ENCODE results near the gene SEPSECS. TPM values are rescaled to one million over a fixed set of nuclear protein-coding genes. Genes with fewer than 3 reads are reported as not detected.

The SEPSECS gene
- total and polyA plus RNA-seq, 5 donors from 2014 or later = 1.8 to 16.7 (median 3.6) TPM

GRCh38 chr4:25180524-25181131 is 20.4 kb upstream of the SEPSECS start:
- peaks cover 13% of the 10 kb centered on the region for H3K36me3 Mint-ChIP-seq
- peak; percentile 52 to 73 for ATAC-seq (ENCODE audit: low read depth in 2 of 2)

GRCh38 chr4:25178838-25179261 is 18.6 kb upstream of the SEPSECS start:
- no peak overlapping the region for H3K27ac ChIP-seq (ENCODE audit: insufficient read depth, low read length, poor library complexity, severe bottlenecking)
- no peak overlapping the region for H3K4me3 ChIP-seq (ENCODE audit: low read depth, low read length)
- H3K27me3 ChIP-seq (ENCODE audit: control insufficient read depth, insufficient read depth, low read length) = no peaks in the 10 kb centered on the region
- H3K27me3 Mint-ChIP-seq = no peaks in the 10 kb centered on the region
- H3K4me1 ChIP-seq (ENCODE audit: control insufficient read depth, insufficient read depth, low read length, poor library complexity, severe bottlenecking) = no peaks in the 10 kb centered on the region
- H3K9me3 Mint-ChIP-seq = peaks cover 0 to 2% (median 0%) of the 10 kb centered on the region in 7 donors
- H3K36me3 Mint-ChIP-seq = peaks cover 15% of the 10 kb centered on the region
- peak in 1 of 3 donors; percentile 46 for DNase-seq
- H3K36me3 ChIP-seq (ENCODE audit: control insufficient read depth, insufficient read depth, low read length) = peaks cover 3% of the 10 kb centered on the region
- peak overlapping the region in 2 of 3 donors; percentile 42 to 72 for H3K27ac Mint-ChIP-seq
- H3K9me3 ChIP-seq (ENCODE audit: control insufficient read depth in 2 of 2, low read length in 2 of 2) = no peaks in the 10 kb centered on the region
- H3K4me3 Mint-ChIP-seq = no peak overlapping the region
- ATAC-seq (ENCODE audit: low read depth in 2 of 2) = peak; percentile 37 to 58
- H3K4me1 Mint-ChIP-seq = peaks cover 13 to 41% (median 29%) of the 10 kb centered on the region in 4 donors

More at GRCh38 chr4:25180524-25181131, 20.4 kb upstream of the SEPSECS start:
- Mint-ChIP-seq H3K4me1 (peaks cover 12 to 41% (median 32%) of the 10 kb centered on the region in 4 donors), H3K27ac (no peak overlapping the region), H3K4me3 (no peak overlapping the region), H3K9me3 (peaks cover 0 to 2% (median 0%) of the 10 kb centered on the region in 7 donors), H3K27me3 (no peaks in the 10 kb centered on the region)
- H3K36me3 ChIP-seq (ENCODE audit: control insufficient read depth, insufficient read depth, low read length) = no peaks in the 10 kb centered on the region
- DNase-seq = peak; percentile 10 to 70 (median 42)
- H3K27ac ChIP-seq (ENCODE audit: insufficient read depth, low read length, poor library complexity, severe bottlenecking) = no peak overlapping the region
- no peaks in the 10 kb centered on the region for H3K9me3 ChIP-seq (ENCODE audit: control insufficient read depth in 2 of 2, low read length in 2 of 2)
- no peaks in the 10 kb centered on the region for H3K27me3 ChIP-seq (ENCODE audit: control insufficient read depth, insufficient read depth, low read length)
- no peaks in the 10 kb centered on the region for H3K4me1 ChIP-seq (ENCODE audit: control insufficient read depth, insufficient read depth, low read length, poor library complexity, severe bottlenecking)
- H3K4me3 ChIP-seq (ENCODE audit: low read depth, low read length) = no peak overlapping the region

- Histone ChIP-seq H3K27me3 (ENCODE audit: control insufficient read depth, insufficient read depth, low read length) (no peaks in the 10 kb centered on the region), H3K36me3 (ENCODE audit: control insufficient read depth, insufficient read depth, low read length) (peaks cover 3% of the 10 kb centered on the region), H3K4me1 (ENCODE audit: control insufficient read depth, insufficient read depth, low read length, poor library complexity, severe bottlenecking) (no peaks in the 10 kb centered on the region), H3K4me3 (ENCODE audit: low read depth, low read length) (no peak overlapping the region), H3K9me3 (ENCODE audit: control insufficient read depth in 2 of 2, low read length in 2 of 2) (no peaks in the 10 kb centered on the region), H3K27ac (ENCODE audit: insufficient read depth, low read length, poor library complexity, severe bottlenecking) (peak overlapping the region; percentile 16)
- Mint-ChIP-seq H3K9me3 (peaks cover 0 to 2% (median 0%) of the 10 kb centered on the region in 7 donors), H3K36me3 (peaks cover 17% of the 10 kb centered on the region), H3K27ac (peak overlapping the region in 2 of 3 donors; percentile 59 to 60), H3K27me3 (no peaks in the 10 kb centered on the region), H3K4me1 (peaks cover 22 to 41% (median 30%) of the 10 kb centered on the region in 4 donors), H3K4me3 (no peak overlapping the region)
- DNase-seq = no peak
- no peak for ATAC-seq (ENCODE audit: low read depth in 2 of 2)
Measured at GRCh38 chr4:25177147-25177546, 16.9 kb upstream of the SEPSECS start.

- no peak overlapping the region for H3K27ac ChIP-seq (ENCODE audit: insufficient read depth, low read length, poor library complexity, severe bottlenecking)
- no peak for DNase-seq
- H3K36me3 ChIP-seq (ENCODE audit: control insufficient read depth, insufficient read depth, low read length) = peaks cover 3% of the 10 kb centered on the region
- no peak for ATAC-seq (ENCODE audit: low read depth in 2 of 2)
- peaks cover 0 to 2% (median 0%) of the 10 kb centered on the region in 7 donors for H3K9me3 Mint-ChIP-seq
- H3K27me3 Mint-ChIP-seq = no peaks in the 10 kb centered on the region
- H3K4me3 ChIP-seq (ENCODE audit: low read depth, low read length) = no peak overlapping the region
- no peaks in the 10 kb centered on the region for H3K9me3 ChIP-seq (ENCODE audit: control insufficient read depth in 2 of 2, low read length in 2 of 2)
- H3K27me3 ChIP-seq (ENCODE audit: control insufficient read depth, insufficient read depth, low read length) = no peaks in the 10 kb centered on the region
- peaks cover 34% of the 10 kb centered on the region for H3K36me3 Mint-ChIP-seq
- H3K4me1 Mint-ChIP-seq = peaks cover 18 to 30% (median 26%) of the 10 kb centered on the region in 4 donors
- no peaks in the 10 kb centered on the region for H3K4me1 ChIP-seq (ENCODE audit: control insufficient read depth, insufficient read depth, low read length, poor library complexity, severe bottlenecking)
- H3K27ac Mint-ChIP-seq = peak overlapping the region in 1 of 3 donors; percentile 81
- H3K4me3 Mint-ChIP-seq = no peak overlapping the region
Measured at GRCh38 chr4:25174674-25175073, 14.4 kb upstream of the SEPSECS start.

- ATAC-seq (ENCODE audit: low read depth in 2 of 2) (no peak), DNase-seq (no peak)
- no peaks in the 10 kb centered on the region for H3K9me3 ChIP-seq (ENCODE audit: control insufficient read depth in 2 of 2, low read length in 2 of 2)
- Mint-ChIP-seq H3K4me1 (peaks cover 14 to 20% (median 15%) of the 10 kb centered on the region in 4 donors), H3K27me3 (no peaks in the 10 kb centered on the region), H3K36me3 (peaks cover 34% of the 10 kb centered on the region), H3K4me3 (no peak overlapping the region), H3K9me3 (no peaks in the 10 kb centered on the region), H3K27ac (no peak overlapping the region)
- no peaks in the 10 kb centered on the region for H3K4me1 ChIP-seq (ENCODE audit: control insufficient read depth, insufficient read depth, low read length, poor library complexity, severe bottlenecking)
- H3K27ac ChIP-seq (ENCODE audit: insufficient read depth, low read length, poor library complexity, severe bottlenecking) = no peak overlapping the region
- no peaks in the 10 kb centered on the region for H3K27me3 ChIP-seq (ENCODE audit: control insufficient read depth, insufficient read depth, low read length)
- H3K36me3 ChIP-seq (ENCODE audit: control insufficient read depth, insufficient read depth, low read length) = peaks cover 3% of the 10 kb centered on the region
- no peak overlapping the region for H3K4me3 ChIP-seq (ENCODE audit: low read depth, low read length)
Measured at GRCh38 chr4:25172961-25173915, 13.0 kb upstream of the SEPSECS start.

- Histone ChIP-seq H3K9me3 (ENCODE audit: control insufficient read depth in 2 of 2, low read length in 2 of 2) (no peaks in the 10 kb centered on the region), H3K27me3 (ENCODE audit: control insufficient read depth, insufficient read depth, low read length) (no peaks in the 10 kb centered on the region), H3K36me3 (ENCODE audit: control insufficient read depth, insufficient read depth, low read length) (peaks cover 3% of the 10 kb centered on the region), H3K27ac (ENCODE audit: insufficient read depth, low read length, poor library complexity, severe bottlenecking) (no peak overlapping the region), H3K4me3 (ENCODE audit: low read depth, low read length) (no peak overlapping the region), H3K4me1 (ENCODE audit: control insufficient read depth, insufficient read depth, low read length, poor library complexity, severe bottlenecking) (no peaks in the 10 kb centered on the region)
- H3K4me1 Mint-ChIP-seq = peaks cover 12 to 21% (median 16%) of the 10 kb centered on the region in 4 donors
- H3K4me3 Mint-ChIP-seq = no peak overlapping the region
- H3K9me3 Mint-ChIP-seq = no peaks in the 10 kb centered on the region
- H3K27ac Mint-ChIP-seq = no peak overlapping the region
- DNase-seq = no peak
- ATAC-seq (ENCODE audit: low read depth in 2 of 2) = no peak
- no peaks in the 10 kb centered on the region for H3K27me3 Mint-ChIP-seq
- peaks cover 36% of the 10 kb centered on the region for H3K36me3 Mint-ChIP-seq
Measured at GRCh38 chr4:25171201-25171865, 11.1 kb upstream of the SEPSECS start.

- Mint-ChIP-seq H3K4me3 (no peak overlapping the region), H3K27ac (no peak overlapping the region), H3K4me1 (peaks cover 18 to 27% (median 22%) of the 10 kb centered on the region in 4 donors), H3K27me3 (no peaks in the 10 kb centered on the region), H3K9me3 (no peaks in the 10 kb centered on the region), H3K36me3 (peaks cover 38% of the 10 kb centered on the region)
- no peaks in the 10 kb centered on the region for H3K27me3 ChIP-seq (ENCODE audit: control insufficient read depth, insufficient read depth, low read length)
- H3K4me1 ChIP-seq (ENCODE audit: control insufficient read depth, insufficient read depth, low read length, poor library complexity, severe bottlenecking) = no peaks in the 10 kb centered on the region
- DNase-seq (no peak), ATAC-seq (ENCODE audit: low read depth in 2 of 2) (no peak)
- no peak overlapping the region for H3K4me3 ChIP-seq (ENCODE audit: low read depth, low read length)
- H3K36me3 ChIP-seq (ENCODE audit: control insufficient read depth, insufficient read depth, low read length) = peaks cover 10% of the 10 kb centered on the region
- H3K9me3 ChIP-seq (ENCODE audit: control insufficient read depth in 2 of 2, low read length in 2 of 2) = no peaks in the 10 kb centered on the region
- H3K27ac ChIP-seq (ENCODE audit: insufficient read depth, low read length, poor library complexity, severe bottlenecking) = no peak overlapping the region
Measured at GRCh38 chr4:25169446-25169845, 9.2 kb upstream of the SEPSECS start.
